ENCODE data around the gene RASSF1. TPM values are rescaled to one million over a fixed set of nuclear protein-coding genes. Genes with fewer than 3 reads are reported as not detected.
"Not testable (repeated sequence)": the region's sequence is repeated elsewhere in the genome, so short reads cannot be mapped to it uniquely, and the experiment has no call there.

Gene RASSF1
- total RNA-seq, 2 donors from 2014 or later: 20.7 to 25.6 TPM

- intact Hi-C loops (cut with DNase I): no loop called here
- DNase-seq (no peak), ATAC-seq (no peak)
Observed at GRCh38 chr3:50295553-50296431, 44.8 kb downstream of the RASSF1 start.

DNA sequence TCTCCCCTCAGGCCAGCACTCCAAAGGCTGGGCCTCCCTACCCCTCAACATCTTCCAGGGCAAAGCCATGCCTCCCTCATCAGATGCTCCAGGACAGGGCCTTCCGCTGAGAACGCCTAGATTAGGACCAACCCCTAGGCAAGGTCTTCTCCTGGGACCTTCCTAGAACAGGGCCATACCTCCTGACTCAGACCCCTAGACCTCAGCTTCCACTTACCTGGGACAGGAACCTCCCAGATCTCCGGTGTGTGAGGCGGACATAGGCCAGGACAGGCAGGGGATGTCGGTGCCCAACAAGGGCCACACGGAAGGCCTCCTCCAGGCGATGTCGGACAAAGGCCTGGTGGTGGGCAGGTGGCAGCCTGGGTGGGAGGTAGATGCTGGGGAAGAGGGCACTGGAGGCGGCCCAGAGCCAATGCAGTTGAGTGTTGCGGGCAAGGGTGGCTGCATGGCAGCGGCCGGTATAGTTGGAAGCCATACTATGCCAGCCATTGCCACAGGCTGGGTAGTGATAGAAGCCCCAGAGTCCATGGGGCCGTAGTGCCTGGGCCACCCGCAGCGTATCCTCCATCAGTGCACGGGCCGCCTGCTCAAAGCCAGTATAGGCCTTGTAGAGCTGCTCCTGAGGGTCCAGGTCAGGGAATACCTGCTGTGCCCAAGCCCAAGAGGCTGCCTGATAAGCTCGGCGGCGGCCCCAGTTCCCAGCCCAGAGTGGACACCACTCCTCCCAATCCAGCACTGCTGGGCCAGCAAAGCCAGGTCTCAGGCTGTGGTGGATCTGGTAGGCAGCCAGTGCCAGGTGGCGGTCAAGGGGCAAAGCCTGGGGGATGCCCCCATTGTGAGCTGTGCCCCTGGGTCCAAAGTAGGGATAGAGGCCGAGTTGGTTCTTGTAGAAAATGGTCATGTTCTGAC lies 45.9 kb downstream of the RASSF1 start:
- no peak for DNase-seq
- intact Hi-C loops (cut with DNase I): no loop called here
- no peak for ATAC-seq

- no peak for ATAC-seq
- DNase-seq: no peak
- intact Hi-C loops (cut with DNase I): no loop called here
Observed at GRCh38 chr3:50294089-50294488, 46.5 kb downstream of the RASSF1 start.

DNA sequence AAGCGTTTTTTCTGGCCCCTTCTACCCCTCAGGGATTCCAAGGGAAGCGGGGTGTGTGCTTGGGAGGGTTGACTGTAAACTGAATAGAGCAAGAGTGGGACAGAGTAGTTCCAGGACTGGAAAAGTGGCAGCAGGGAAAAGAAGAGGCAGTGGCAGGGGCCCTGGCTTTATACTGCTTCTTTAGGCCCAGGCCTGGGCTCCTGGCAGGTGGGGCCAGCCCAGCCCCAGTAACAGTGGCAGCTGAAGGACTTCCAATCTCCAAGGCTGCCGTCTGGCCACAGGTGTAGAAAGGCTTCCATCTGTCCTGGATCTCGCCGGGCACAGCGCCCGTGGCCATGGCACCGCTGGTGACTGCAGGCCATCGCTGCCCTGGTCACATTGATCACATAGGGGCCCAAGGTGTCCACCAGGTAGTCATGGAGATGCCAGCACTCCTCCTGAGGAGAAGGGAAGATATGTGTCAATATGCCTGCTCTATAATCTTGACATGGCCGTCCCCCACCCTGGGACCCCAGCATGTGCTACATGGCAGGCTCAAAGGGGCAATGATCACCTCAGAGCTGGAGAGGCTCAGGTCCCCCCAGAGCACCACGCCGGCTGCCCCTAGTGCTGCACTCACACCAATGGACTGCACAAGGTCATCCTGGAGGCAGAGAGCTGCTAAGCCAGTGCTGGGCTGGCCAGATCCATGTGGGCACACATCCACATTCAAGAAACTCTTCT lies 47.4 kb downstream of the RASSF1 start:
- no peak for DNase-seq
- no peak for ATAC-seq
- intact Hi-C loops (cut with DNase I): no loop called here

DNA sequence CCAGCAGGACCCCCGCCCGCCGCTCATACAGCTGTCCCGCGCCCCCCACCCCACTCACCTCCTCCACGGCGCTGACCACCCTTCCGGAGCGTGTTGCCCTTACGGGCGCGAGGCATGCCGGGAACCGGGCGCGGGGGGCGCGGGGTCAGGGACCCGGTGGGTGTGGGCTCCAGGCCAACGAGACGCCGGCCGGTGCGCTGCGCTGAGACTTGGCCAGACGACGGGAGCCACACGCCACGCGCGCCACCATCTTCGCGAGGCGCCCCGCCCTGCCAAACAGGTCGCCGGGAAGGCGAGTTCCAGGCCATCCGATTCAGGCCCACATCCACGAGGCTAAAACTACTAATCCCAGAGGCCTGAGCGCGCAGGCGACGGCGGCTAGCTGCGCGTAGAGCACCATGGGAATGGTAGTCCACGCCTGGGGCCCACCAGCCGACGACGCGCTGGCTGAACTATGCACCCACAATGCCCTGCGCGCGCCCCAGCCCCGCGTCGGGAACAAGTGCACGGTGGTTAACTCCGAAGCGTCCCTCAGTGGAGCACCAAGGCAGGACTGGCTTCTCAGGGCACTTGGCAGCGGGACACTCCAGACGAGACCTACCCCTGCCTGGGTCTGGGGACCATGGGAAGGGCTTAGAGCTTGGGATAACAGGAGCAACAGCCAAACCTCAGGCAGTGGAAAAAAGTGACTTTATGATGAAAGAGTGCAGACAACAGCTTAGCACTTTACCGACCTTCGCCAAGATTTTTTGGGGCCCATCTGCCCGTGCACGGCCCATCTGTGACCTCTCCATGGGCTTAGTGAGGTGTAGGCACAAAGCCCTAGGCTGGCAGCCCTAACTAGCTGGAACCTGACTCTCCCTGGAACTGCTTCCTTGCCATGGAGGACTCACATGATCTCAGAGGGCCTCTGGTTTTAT lies 48.2 kb downstream of the RASSF1 start, which contains the start of gene IFRD2:
Gene IFRD2 (minus strand): TSS at position 271 of the 920 bp plus-strand sequence. CDS start 155 bp downstream, at position 116.
- intact Hi-C loops (cut with DNase I): no loop called here
- ATAC-seq (peak; percentile 95 to 96), DNase-seq (peak; percentile 99)

- no peak for DNase-seq
- ATAC-seq: no peak
- intact Hi-C loops (cut with DNase I): no loop called here
Observed at GRCh38 chr3:50290161-50290641, 50.4 kb downstream of the RASSF1 start.

DNA sequence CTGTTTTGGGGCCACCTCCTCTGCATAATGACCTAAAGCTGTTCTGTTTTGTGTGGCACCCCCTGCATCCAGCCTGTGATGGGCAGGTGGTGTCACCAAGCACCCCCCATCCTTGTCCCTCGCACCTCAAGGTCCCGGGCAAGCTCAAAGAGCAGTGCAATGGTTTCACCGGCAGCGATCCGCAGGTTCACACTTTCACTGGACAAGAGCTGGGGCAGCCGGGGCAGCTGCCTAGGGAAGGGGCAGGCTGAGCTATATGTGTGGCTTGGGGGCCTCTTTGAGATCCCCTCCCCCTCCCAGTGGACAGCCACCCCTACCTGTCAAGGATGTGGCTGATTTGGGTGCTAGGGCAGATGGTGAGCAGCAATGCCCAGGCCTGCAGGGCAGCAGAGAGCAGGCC lies 51.5 kb downstream of the RASSF1 start:
- intact Hi-C loops (cut with DNase I): no loop called here
- DNase-seq (no peak), ATAC-seq (no peak)

- no peak for DNase-seq
- no peak for ATAC-seq
- intact Hi-C loops (cut with DNase I): no loop called here
Observed at GRCh38 chr3:50288387-50289007, 52.1 kb downstream of the RASSF1 start.

GRCh38 chr3:50287262-50287661 lies 53.4 kb downstream of the RASSF1 start:
- ATAC-seq (peak in 1 of 2 donors; percentile 58), DNase-seq (no peak)
- intact Hi-C loops (cut with DNase I): no loop called here

DNA sequence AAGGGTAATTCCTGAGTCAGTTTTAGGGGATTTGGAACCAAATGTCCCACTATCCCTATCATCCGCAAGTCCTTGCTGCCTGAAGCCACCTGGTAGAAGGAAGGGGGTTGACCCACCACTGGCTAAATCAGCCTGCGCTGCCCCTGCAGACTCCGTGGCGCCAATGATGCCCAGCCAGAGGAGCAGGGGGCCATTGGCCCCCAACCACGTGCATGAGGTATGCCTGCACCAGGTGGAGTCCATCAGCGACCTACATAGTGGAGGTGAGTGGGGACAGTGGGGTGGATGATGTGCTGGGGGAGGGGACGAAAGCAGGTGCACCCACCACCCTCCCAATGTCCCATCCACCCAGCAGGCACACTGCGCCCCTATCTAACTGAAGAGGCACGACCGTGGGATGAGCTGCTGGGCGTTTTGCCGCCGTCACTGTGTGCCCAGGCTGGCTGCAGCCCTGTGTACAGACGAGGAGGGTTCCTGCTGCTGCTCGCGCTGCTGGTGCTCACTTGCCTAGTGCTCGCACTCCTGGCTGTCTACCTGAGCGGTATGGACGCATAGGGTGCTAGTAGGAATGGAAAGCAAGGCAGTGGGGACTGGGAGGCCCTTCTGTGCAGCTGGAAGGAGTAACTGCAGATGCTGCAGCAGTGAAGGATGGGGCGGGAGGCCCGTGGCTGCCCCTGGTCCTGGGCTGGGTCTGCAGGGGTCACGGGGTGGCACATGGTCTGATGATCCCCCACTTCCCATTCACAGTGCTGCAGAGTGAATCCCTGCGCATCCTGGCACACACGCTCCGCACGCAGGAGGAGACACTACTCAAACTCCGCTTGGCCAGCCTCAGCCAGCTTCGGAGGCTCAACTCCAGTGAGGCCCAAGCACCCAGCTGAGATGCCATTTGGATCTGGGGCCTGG lies 54.1 kb downstream of the RASSF1 start:
- ATAC-seq (peak in 1 of 2 donors; percentile 2), DNase-seq (no peak)
- intact Hi-C loops (cut with DNase I): no loop called here

- ATAC-seq; intact Hi-C loops (cut with DNase I); DNase-seq: not testable (repeated sequence)
Observed at GRCh38 chr3:50284121-50284520, 56.5 kb downstream of the RASSF1 start.

Other genes with a start within 250 kb of the RASSF1 start
- gene SEMA3F, start 185.5 kb downstream of the RASSF1 start, total RNA-seq: 10 to 100 TPM; 12.5 to 24.0 TPM
- gene GNAT1, start 149.2 kb downstream of the RASSF1 start, total RNA-seq: not detected
- 1 to 10 TPM; 5.2 to 7.7 TPM for gene SLC38A3, start 135.6 kb downstream of the RASSF1 start, total RNA-seq
- gene GNAI2, start 104.6 kb downstream of the RASSF1 start, total RNA-seq: 100 to 1,000 TPM; 179 to 181 TPM
- gene SEMA3B, start 71.7 kb downstream of the RASSF1 start, total RNA-seq: 10 to 100 TPM; 14.3 to 32.6 TPM
- gene LSMEM2, start 61.7 kb downstream of the RASSF1 start, total RNA-seq: 1 to 10 TPM; 1.4 to 6.6 TPM
- gene IFRD2, start 48.4 kb downstream of the RASSF1 start, total RNA-seq: 10 to 100 TPM; 53.1 to 68.8 TPM
- gene HYAL3, start 41.4 kb downstream of the RASSF1 start, total RNA-seq: 1 to 10 TPM; 1.7 to 1.8 TPM
- 1 to 10 TPM; 5.8 to 7.2 TPM for gene NAA80, start 41.4 kb downstream of the RASSF1 start, total RNA-seq
- gene HYAL1, start 37.3 kb downstream of the RASSF1 start, total RNA-seq: 10 to 100 TPM; 24.6 to 26.6 TPM
- 100 to 1,000 TPM in 1 of 2 donors, 10 to 100 TPM in 1; 53.4 to 103 TPM for gene HYAL2, start 18.1 kb downstream of the RASSF1 start, total RNA-seq
- 10 to 100 TPM; 26.2 to 27.5 TPM for gene TUSC2, start 12.6 kb downstream of the RASSF1 start, total RNA-seq
- under 1 TPM in 1 of 2 donors, not detected in 1; 0.29 TPM for gene ZMYND10, start 4.9 kb upstream of the RASSF1 start, total RNA-seq
- gene NPRL2, start 9.9 kb upstream of the RASSF1 start, total RNA-seq: 10 to 100 TPM; 12.6 to 19.9 TPM
- gene CYB561D2, start 10.0 kb upstream of the RASSF1 start, total RNA-seq: 1 to 10 TPM; 7.6 to 9.2 TPM
- gene TMEM115, start 18.7 kb upstream of the RASSF1 start, total RNA-seq: 10 to 100 TPM; 28.7 to 33.4 TPM
- 1 to 10 TPM; 4.6 to 7.8 TPM for gene CACNA2D2, start 162.8 kb upstream of the RASSF1 start, total RNA-seq
- gene C3orf18, start 226.9 kb upstream of the RASSF1 start, total RNA-seq: 10 to 100 TPM; 29.7 to 32.3 TPM
- 10 to 100 TPM; 11.8 to 19.7 TPM for gene HEMK1, start 228.7 kb upstream of the RASSF1 start, total RNA-seq